ENCODE measurements around the gene MOCOS.

DNA sequence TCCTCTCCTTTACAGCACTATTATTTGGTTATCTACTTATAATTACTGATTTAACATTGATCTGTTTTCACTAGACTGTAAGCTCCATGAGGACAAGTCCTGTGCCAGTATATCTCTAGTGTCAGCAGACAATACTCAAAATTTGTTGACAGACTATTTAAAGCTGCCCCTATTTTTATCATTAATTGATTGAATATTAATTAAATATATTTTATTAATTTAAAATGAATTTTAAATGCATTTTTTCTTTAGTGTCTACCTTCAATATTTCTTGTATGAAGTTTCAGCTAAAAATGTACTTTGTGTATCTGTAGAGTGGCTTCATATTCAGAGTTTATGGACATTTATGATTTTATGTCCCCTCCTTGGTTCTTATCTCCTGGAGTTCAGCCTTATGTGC lies 83.9 kb downstream of the MOCOS start:
- TF ChIP-seq CTCF (IDR thresholded peaks at IDR 0.05) (no peak), POLR2AphosphoS5 (IDR thresholded peaks at IDR 0.05) (no peak), POLR2A (IDR thresholded peaks at IDR 0.05) (no peak), EP300 (IDR thresholded peaks at IDR 0.05) (no peak)
